H1 (cell line): ENCODE measurements around the gene CYTIP. TPM values are rescaled to one million over a fixed set of nuclear protein-coding genes. Genes with fewer than 3 reads are reported as not detected.

Experiments
- CTCF ChIA-PET: fragments of 300-600 bp; sonication (Branson Sonifier 250); formaldehyde crosslinking; loops from one replicate; lab custom pipeline; 2021; ENCODE audit not compliant: partially characterized antibody; lab: Charles Lee
- POLR2A ChIA-PET: fragments of 300-600 bp; sonication (Branson Sonifier 250); formaldehyde crosslinking; loops from one replicate; lab custom pipeline; 2021; ENCODE audit warnings: inconsistent platforms; ENCODE audit not compliant: partially characterized antibody; lab: Charles Lee
- DNase-seq, 2 experiments: peaks; one replicate each; pipeline versions ENCODE4 v3.0.0 to v3.0.0-alpha.2; 2010 to 2022; ENCODE audit warnings: low spot score in 2 of 2, low read depth in 1 of 2, mixed read lengths in 1 of 2
- FAIRE-seq: peaks from 2 replicates; lab custom pipeline; 2011; peaks lifted over from hg19 to GRCh38; lab: Jason Lieb, UNC
- H2AFZ ChIP-seq: 2 replicates; pipeline ENCODE4 v1.8.1; 2012; ENCODE audit warnings: low read length, inconsistent platforms
- H2AK5ac ChIP-seq: 2 replicates; pipeline ENCODE4 v1.6.1; 2013; ENCODE audit warnings: low read depth, low read length
- H2BK120ac ChIP-seq: replicated peaks from 2 replicates; pipeline ENCODE3; 2013; ENCODE audit warnings: low read depth, low read length, inconsistent platforms
- H2BK12ac ChIP-seq: 2 replicates; pipeline ENCODE4 v1.6.1; 2013; ENCODE audit warnings: low read depth, low read length
- H2BK15ac ChIP-seq: 2 replicates; pipeline ENCODE4 v1.6.1; 2013; ENCODE audit warnings: low read length
- H2BK20ac ChIP-seq: 2 replicates; pipeline ENCODE4 v1.6.1; 2013; ENCODE audit warnings: low read length
- H2BK5ac ChIP-seq: 2 replicates; pipeline ENCODE4 v1.6.1; 2013; ENCODE audit warnings: low read depth, low read length
- H3K14ac ChIP-seq: 2 replicates; pipeline ENCODE4 v1.6.1; 2013; ENCODE audit warnings: inconsistent platforms; ENCODE audit not compliant: insufficient read length
- H3K18ac ChIP-seq: 2 replicates; pipeline ENCODE4 v1.6.1; 2013; ENCODE audit warnings: low read length; ENCODE audit errors: extremely low read depth
- H3K23ac ChIP-seq: 2 replicates; pipeline ENCODE4 v1.6.1; 2013; ENCODE audit warnings: inconsistent platforms; ENCODE audit not compliant: insufficient read length
- H3K23me2 ChIP-seq: 2 replicates; pipeline ENCODE4 v1.6.1; 2013; ENCODE audit warnings: low read depth, low read length
- H3K27ac ChIP-seq: 2 replicates; pipeline ENCODE4 v1.6.1; 2011; ENCODE audit warnings: low read depth, low read length, inconsistent platforms
- H3K27me3 ChIP-seq, 4 experiments: replicated peaks in 1 of 4; 1 replicate in 1 of 4; 2 replicates in 3 of 4; pipeline versions ENCODE4 v1.6.1 to v1.8.1; 2011 to 2013; ENCODE audit warnings: low read length in 3 of 4, mild to moderate bottlenecking in 3 of 4, inconsistent platforms in 2 of 4, mixed read lengths in 2 of 4, moderate library complexity in 1 of 4; ENCODE audit not compliant: control insufficient read depth in 3 of 4, insufficient read depth in 3 of 4; ENCODE audit errors: extremely low read depth in 1 of 4
- H3K36me3 ChIP-seq, 4 experiments: 2 replicates each; pipeline versions ENCODE4 v1.6.1 to v1.8.1; 2011 to 2013; ENCODE audit warnings: mild to moderate bottlenecking in 4 of 4, low read length in 3 of 4, moderate library complexity in 2 of 4, control low read depth in 1 of 4, inconsistent platforms in 1 of 4; ENCODE audit not compliant: insufficient read depth in 4 of 4, control insufficient read depth in 2 of 4
- H3K4ac ChIP-seq: replicated peaks from 2 replicates; pipeline ENCODE3; 2013; ENCODE audit warnings: low read length, low read depth, mixed read lengths, inconsistent platforms; ENCODE audit not compliant: insufficient read length
- H3K4me1 ChIP-seq, 4 experiments: replicated peaks in 1 of 4; 1 replicate in 1 of 4; 2 replicates in 3 of 4; pipeline versions ENCODE4 v1.6.1 to v1.8.1; 2011 to 2013; ENCODE audit warnings: low read length in 3 of 4, inconsistent platforms in 2 of 4, mixed read lengths in 1 of 4; ENCODE audit not compliant: insufficient read depth in 4 of 4, control insufficient read depth in 3 of 4
- H3K4me2 ChIP-seq, 2 experiments: 2 replicates each; pipeline versions ENCODE4 v1.6.1 to v1.8.1; 2011 to 2013; ENCODE audit warnings: low read depth in 2 of 2, low read length in 2 of 2, control low read depth in 1 of 2, inconsistent platforms in 1 of 2, mild to moderate bottlenecking in 1 of 2; ENCODE audit not compliant: insufficient read depth in 1 of 2
- H3K4me3 ChIP-seq, 4 experiments: fragments of 200-600, 300-600 bp in 1 of 4; sonication (generic), shearing (Covaris generic), sonication (Bioruptor Twin) in 1 of 4; 2 replicates each; pipeline versions ENCODE4 v1.5.1 to v1.8.1; 2011 to 2016; ENCODE audit warnings: low read length in 4 of 4, low read depth in 3 of 4, control low read depth in 2 of 4, inconsistent platforms in 2 of 4, mild to moderate bottlenecking in 2 of 4, mixed read lengths in 1 of 4, moderate library complexity in 1 of 4; ENCODE audit not compliant: insufficient read depth in 2 of 4; ENCODE audit errors: extremely low read depth in 1 of 4
- H3K56ac ChIP-seq: replicated peaks from 2 replicates; pipeline ENCODE3; 2013; ENCODE audit warnings: low read depth, mild to moderate bottlenecking, mixed read lengths, low read length, inconsistent platforms; ENCODE audit not compliant: insufficient read length
- H3K79me1 ChIP-seq: 2 replicates; pipeline ENCODE4 v1.6.1; 2013; ENCODE audit warnings: low read depth, low read length, control low read depth
- H3K79me2 ChIP-seq, 2 experiments: 2 replicates each; pipeline versions ENCODE4 v1.6.1 to v1.8.1; 2012 to 2013; ENCODE audit warnings: low read length in 2 of 2, mild to moderate bottlenecking in 2 of 2, inconsistent platforms in 1 of 2; ENCODE audit not compliant: insufficient read depth in 2 of 2, control insufficient read depth in 1 of 2
- H3K9ac ChIP-seq, 4 experiments: replicated peaks in 1 of 4; 1 replicate in 1 of 4; 2 replicates in 3 of 4; pipeline versions ENCODE4 v1.6.1 to v1.8.1; 2011 to 2013; ENCODE audit warnings: low read depth in 3 of 4, low read length in 3 of 4, control low read depth in 2 of 4, mild to moderate bottlenecking in 2 of 4, moderate library complexity in 2 of 4, inconsistent platforms in 1 of 4; ENCODE audit errors: extremely low read depth in 1 of 4
- H3K9me3 ChIP-seq, 2 experiments: 2 replicates each; pipeline versions ENCODE4 v1.6.1 to v1.8.1; 2012 to 2013; ENCODE audit warnings: mild to moderate bottlenecking in 2 of 2, moderate library complexity in 2 of 2, control low read depth in 1 of 2, inconsistent platforms in 1 of 2, low read depth in 1 of 2, low read length in 1 of 2, mixed read lengths in 1 of 2; ENCODE audit not compliant: insufficient read depth in 2 of 2
- H4K20me1 ChIP-seq, 2 experiments: replicated peaks in 1 of 2; 2 replicates each; pipeline versions ENCODE3 to v1.8.1; 2011 to 2013; ENCODE audit warnings: inconsistent platforms in 2 of 2, low read length in 2 of 2, mild to moderate bottlenecking in 1 of 2; ENCODE audit not compliant: insufficient read depth in 2 of 2, control insufficient read depth in 1 of 2
- H4K5ac ChIP-seq: 2 replicates; pipeline ENCODE4 v1.6.1; 2013; ENCODE audit warnings: low read length, low read depth, mixed read lengths, inconsistent platforms; ENCODE audit not compliant: insufficient read length
- H4K8ac ChIP-seq: 2 replicates; pipeline ENCODE4 v1.8.0; 2013; ENCODE audit warnings: mild to moderate bottlenecking, moderate library complexity, low read length, inconsistent platforms; ENCODE audit not compliant: insufficient read depth; ENCODE audit errors: extremely low read depth
- H4K91ac ChIP-seq: replicated peaks from 2 replicates; pipeline ENCODE3; 2013; ENCODE audit warnings: low read length, mixed read lengths, inconsistent platforms; ENCODE audit not compliant: insufficient read length
- BRCA1 ChIP-seq: IDR thresholded peaks from 2 replicates; pipeline ENCODE4 v1.6.1; 2012; ENCODE audit warnings: low read depth, low read length, improper control_type of control experiment
- CBX5 ChIP-seq: fragments of 300-800, 300-1000 bp; sonication (generic); IDR thresholded peaks from 2 replicates; pipeline ENCODE4 v1.7.1; 2016; ENCODE audit warnings: antibody characterized with exemption, low read length, low read depth
- EP300 ChIP-seq, 2 experiments: IDR thresholded peaks; 1 replicate in 1 of 2; 2 replicates in 1 of 2; pipeline ENCODE4 v1.6.1; 2011 to 2012; ENCODE audit warnings: low read depth in 2 of 2, low read length in 2 of 2, mild to moderate bottlenecking in 2 of 2, borderline replicate concordance in 1 of 2, inconsistent platforms in 1 of 2, moderate library complexity in 1 of 2
- JUN ChIP-seq: IDR thresholded peaks from 2 replicates; pipeline ENCODE4 v1.6.1; 2011; ENCODE audit warnings: low read depth, mild to moderate bottlenecking, improper control_type of control experiment, low read length
- MAFK ChIP-seq: IDR thresholded peaks from 2 replicates; pipeline ENCODE4 v1.6.1; 2012; ENCODE audit warnings: low read depth, mild to moderate bottlenecking, improper control_type of control experiment, low read length
- NANOG ChIP-seq: IDR thresholded peaks from 2 replicates; pipeline ENCODE4 v1.6.1; 2011; ENCODE audit warnings: low read length, low read depth, mild to moderate bottlenecking, inconsistent platforms; ENCODE audit not compliant: insufficient read depth, poor library complexity, severe bottlenecking
- POU5F1 ChIP-seq: IDR thresholded peaks from 2 replicates; pipeline ENCODE4 v1.6.1; 2011; ENCODE audit warnings: low read depth, mild to moderate bottlenecking, low read length, moderate library complexity
- SAP30 ChIP-seq: fragments of 300-600 bp; sonication (generic); IDR thresholded peaks from 2 replicates; pipeline ENCODE4 v1.7.1; 2012; ENCODE audit warnings: low read length, moderate library complexity, mild to moderate bottlenecking, inconsistent platforms; ENCODE audit not compliant: insufficient read depth, insufficient replicate concordance
- TBP ChIP-seq: IDR thresholded peaks from 2 replicates; pipeline ENCODE4 v1.6.1; 2011; ENCODE audit warnings: low read depth, low read length, improper control_type of control experiment
- YY1 ChIP-seq: IDR thresholded peaks from 2 replicates; pipeline ENCODE4 v1.6.1; 2011; ENCODE audit warnings: low read depth, mild to moderate bottlenecking, low read length
- WGBS, 2 experiments: shearing (Covaris generic) in 1 of 2; methylation state at CpG; one replicate each; pipeline versions ENCODE4 v1.1.6 to v1.1.7; 2013 to 2015; ENCODE audit warnings: low lambda C conversion rate in 2 of 2, mixed read lengths in 2 of 2, inconsistent platforms in 1 of 2, low coverage in 1 of 2, missing lambda C conversion rate in 1 of 2; ENCODE audit not compliant: insufficient replicate concordance in 2 of 2, insufficient coverage in 1 of 2, insufficient read length in 1 of 2; ENCODE audit errors: extremely low coverage in 1 of 2, missing lambda C conversion rate in 1 of 2; 5-methylcytosine and 5-hydroxymethylcytosine counted together
- polyA plus RNA-seq, 7 experiments: library from polyadenylated mRNA; depleted of rRNA in 3 of 7; stranded (reverse) in 5 of 7; unstranded in 2 of 7; fragments of >200 nt in 5 of 7; fragments of 200-250 nt in 2 of 7; gene quantifications; 1 replicate in 5 of 7; 2 replicates in 1 of 7; 4 replicates in 1 of 7; pipeline versions ENCODE4 v1.2.1 to v1.2.3, GENCODE V29; 2011 to 2013; ENCODE audit warnings: missing spikeins in 2 of 7, mixed read lengths in 2 of 7
- total RNA-seq: library from RNA; stranded (reverse); fragmentation: NEBNext Ultra II Directional; extraction: Animal tissue kit (Norgen Biotek cat#: 25700); gene quantifications from 2 replicates; pipeline ENCODE4 v1.2.1, GENCODE V29; 2021
- TF ChIP-seq, protein P1 (sequence below): IDR thresholded peaks from 2 replicates; pipeline ENCODE4 v1.6.1; 2012; ENCODE audit warnings: low read length, inconsistent platforms

The CYTIP gene
- total and polyA plus RNA-seq, 2 of the 8 experiments (the other 6 are each of a cell fraction or from before 2014, with no cell fraction given), result 0.12 TPM; not detected in 1

DNA sequence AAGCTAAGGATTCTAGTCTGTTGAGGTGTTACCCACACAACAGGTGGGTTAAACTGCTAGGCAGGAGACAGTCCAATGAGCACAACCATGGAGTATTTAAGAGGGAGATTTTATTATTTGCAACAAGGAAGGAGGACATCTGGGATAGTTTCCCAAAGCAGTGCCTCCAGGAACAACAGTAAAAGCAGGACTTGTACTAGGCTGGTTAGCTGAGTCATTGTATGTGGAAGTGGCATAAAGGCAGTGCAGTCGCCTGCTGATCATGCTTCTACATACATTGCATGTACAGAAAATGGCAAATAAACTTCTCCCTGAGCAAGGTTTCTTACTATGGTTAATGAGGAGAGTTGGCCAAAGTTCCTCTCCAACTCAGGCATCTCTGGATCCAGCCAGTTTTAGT is 46.1 kb upstream of the CYTIP start:
- no peak overlapping the region for H3K56ac ChIP-seq
- 100% methylated on average over 1 of the region's 1 CpG; no CpG with 5 or more reads in 1 of the 2 experiments for WGBS, 2 experiments
- H3K79me1 ChIP-seq, result no peaks in the 10 kb centered on the region
- no peak overlapping the region for H4K5ac ChIP-seq
- no peak overlapping the region for H4K91ac ChIP-seq
- FAIRE-seq (no peak), DNase-seq (no peak)
- 0 out of 2 replicates have a peak overlapping the region, but pooled peaks have one; percentile 17 for H2BK20ac ChIP-seq
- H3K4me3 ChIP-seq, result no peak overlapping the region
- H3K4ac ChIP-seq, result no peak overlapping the region
- H2BK15ac ChIP-seq, result no peak overlapping the region
- H3K23ac ChIP-seq, result no peak overlapping the region
- no peak overlapping the region for H3K4me2 ChIP-seq
- no peaks in the 10 kb centered on the region for H3K79me2 ChIP-seq
- H3K9ac ChIP-seq, result no peak overlapping the region
- no peak overlapping the region for H2AFZ ChIP-seq
- no peaks in the 10 kb centered on the region for H3K23me2 ChIP-seq
- H2BK120ac ChIP-seq, result no peak overlapping the region
- no peak overlapping the region for H2BK5ac ChIP-seq
- no peak overlapping the region for H4K8ac ChIP-seq
- H3K36me3 ChIP-seq, result no peaks in the 10 kb centered on the region
- no peak overlapping the region for H2BK12ac ChIP-seq
- no peak overlapping the region for H2AK5ac ChIP-seq
- ChIA-PET POLR2A (no interaction called here), CTCF (interaction anchor here (0.7 to 3.7 kb wide), 17 partner anchors 8 to 521 kb away, joined by 3 to 22 read pairs (median 4); partner anchors contain the start of gene ACVR1C)
- no peaks in the 10 kb centered on the region for H3K4me1 ChIP-seq
- H3K27ac ChIP-seq, result no peak overlapping the region
- H3K14ac ChIP-seq, result no peak overlapping the region
- no peaks in the 10 kb centered on the region for H4K20me1 ChIP-seq
- H3K9me3 ChIP-seq, result no peaks in the 10 kb centered on the region
- no peak overlapping the region for H3K18ac ChIP-seq
- H3K27me3 ChIP-seq, result no peaks in the 10 kb centered on the region
- TF ChIP-seq, protein P1, sequence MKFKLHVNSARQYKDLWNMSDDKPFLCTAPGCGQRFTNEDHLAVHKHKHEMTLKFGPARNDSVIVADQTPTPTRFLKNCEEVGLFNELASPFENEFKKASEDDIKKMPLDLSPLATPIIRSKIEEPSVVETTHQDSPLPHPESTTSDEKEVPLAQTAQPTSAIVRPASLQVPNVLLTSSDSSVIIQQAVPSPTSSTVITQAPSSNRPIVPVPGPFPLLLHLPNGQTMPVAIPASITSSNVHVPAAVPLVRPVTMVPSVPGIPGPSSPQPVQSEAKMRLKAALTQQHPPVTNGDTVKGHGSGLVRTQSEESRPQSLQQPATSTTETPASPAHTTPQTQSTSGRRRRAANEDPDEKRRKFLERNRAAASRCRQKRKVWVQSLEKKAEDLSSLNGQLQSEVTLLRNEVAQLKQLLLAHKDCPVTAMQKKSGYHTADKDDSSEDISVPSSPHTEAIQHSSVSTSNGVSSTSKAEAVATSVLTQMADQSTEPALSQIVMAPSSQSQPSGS, result no peak
- no peak for TF ChIP-seq BRCA1
- no peak for TF ChIP-seq JUN
- no peak for TF ChIP-seq TBP
- no peak for TF ChIP-seq POU5F1
- TF ChIP-seq EP300 (IDR thresholded peaks at IDR 0.05; ENCODE audit: borderline replicate concordance in 1 of 2, low read depth in 2 of 2, low read length in 2 of 2), result no peak
- TF ChIP-seq CBX5, result no peak
- TF ChIP-seq NANOG, result no peak
- TF ChIP-seq SAP30, result no peak
- TF ChIP-seq YY1, result no peak
- TF ChIP-seq MAFK, result no peak
